ENCODE measurements around the gene LSM7.

The LSM7 gene
- total RNA-seq: 27.8 to 40.0 reads per million in 2 donors

DNA sequence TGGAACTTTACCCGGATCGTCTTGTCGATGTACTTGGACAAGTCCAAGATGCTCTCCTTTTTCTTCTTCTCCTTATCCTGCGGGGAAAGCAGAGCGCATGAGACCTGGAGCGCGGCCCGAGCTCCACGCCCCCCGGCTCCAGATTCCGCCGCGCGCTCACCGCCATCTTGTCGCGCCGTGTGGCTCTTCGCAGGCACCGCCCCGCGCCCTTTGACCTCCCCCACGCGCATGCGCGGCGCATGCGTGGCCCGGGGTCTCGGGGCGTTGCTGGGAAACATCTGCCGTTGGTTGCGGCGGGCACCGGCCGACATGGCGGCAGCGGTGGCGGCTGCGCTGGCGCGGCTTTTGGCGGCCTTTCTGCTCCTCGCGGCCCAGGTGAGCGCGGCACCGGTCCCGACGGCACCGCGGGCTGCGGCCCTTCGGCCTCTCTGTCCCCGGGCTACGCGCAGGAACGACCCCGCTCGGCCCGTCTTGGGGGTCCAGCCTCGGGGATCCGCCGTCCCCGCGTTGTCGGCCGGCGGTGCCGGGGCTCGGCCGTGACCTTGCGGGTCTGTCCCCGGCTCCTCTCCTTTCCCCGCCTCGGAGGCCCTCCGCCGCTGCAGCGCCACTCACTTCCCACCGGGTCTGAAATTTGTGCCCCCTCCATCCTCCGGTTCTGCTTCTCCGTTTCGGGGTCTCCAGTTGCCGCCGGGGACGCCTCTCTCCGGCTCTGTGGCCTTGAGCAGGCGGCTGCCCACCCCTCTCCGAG is at the start of gene LSM7, which contains the start of gene SPPL2B:
Gene LSM7 (minus strand): TSS at position 186 of the 748 bp plus-strand sequence. CDS start 20 bp downstream, at position 166.
Gene SPPL2B (plus strand): TSS at position 284 of the 748 bp plus-strand sequence. CDS start 26 bp downstream, at position 310.
- peak; percentile 89 for DNase-seq

GRCh38 chr19:2376784-2377519 is 48.6 kb upstream of the LSM7 start:
- no peak for DNase-seq

DNA sequence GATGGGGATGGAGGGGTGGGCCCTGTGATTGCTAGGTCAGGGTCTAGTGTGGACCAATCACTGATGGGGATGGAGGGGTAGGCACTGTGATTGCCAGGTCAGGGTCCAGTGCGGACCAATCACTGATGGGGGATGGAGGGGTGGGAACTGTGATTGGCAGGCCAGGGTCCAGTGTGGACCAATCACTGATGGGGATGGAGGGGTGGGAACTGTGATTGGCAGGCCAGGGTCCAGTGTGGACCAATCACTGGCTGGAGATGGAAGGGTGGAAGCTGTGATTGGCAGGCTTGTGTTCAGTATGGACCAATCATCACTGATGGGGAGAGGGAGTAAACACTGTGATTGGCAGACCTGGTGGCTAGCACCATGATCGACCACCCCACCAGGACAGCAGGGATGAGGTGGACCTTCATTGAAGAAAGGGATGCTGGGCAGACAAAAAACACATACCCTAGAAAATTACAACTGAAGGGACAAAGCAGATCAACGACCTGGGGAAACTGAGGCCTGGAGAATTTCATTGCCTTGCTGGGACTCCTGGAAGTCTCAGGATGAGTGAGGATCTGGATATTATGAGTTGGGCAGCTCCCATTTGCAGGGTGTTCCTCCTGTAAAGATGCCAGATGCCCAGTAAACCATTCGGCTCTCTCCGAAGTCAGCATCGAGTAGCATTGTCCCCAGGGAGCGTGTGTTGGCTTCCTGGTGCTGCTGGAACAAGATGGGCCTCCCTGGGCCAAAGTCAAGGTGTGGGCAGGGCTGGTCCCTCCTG is 47.2 kb upstream of the LSM7 start:
- DNase-seq: no peak

DNA sequence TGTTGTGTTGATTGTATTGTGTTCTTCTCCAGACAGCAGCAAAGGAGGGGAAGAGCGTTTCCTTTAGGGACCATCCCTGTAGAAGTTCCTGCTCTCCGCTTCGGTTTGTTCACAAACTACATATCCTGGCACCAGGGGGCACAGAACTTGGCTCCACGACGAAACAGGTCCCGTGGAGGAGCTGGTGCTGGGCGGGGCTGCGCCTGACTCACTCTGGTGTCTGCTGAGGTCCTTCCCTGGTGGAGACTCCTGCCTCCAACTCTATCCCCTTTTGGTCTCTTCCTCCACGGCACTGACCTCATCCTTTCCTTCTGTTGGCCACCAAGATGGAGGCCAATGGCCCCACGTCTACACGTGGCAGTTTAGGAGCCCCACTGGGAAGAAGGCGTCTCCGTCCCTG is 46.4 kb upstream of the LSM7 start:
- DNase-seq: no peak

- no peak for DNase-seq
Observed at GRCh38 chr19:2372076-2372612, 43.8 kb upstream of the LSM7 start.

DNA sequence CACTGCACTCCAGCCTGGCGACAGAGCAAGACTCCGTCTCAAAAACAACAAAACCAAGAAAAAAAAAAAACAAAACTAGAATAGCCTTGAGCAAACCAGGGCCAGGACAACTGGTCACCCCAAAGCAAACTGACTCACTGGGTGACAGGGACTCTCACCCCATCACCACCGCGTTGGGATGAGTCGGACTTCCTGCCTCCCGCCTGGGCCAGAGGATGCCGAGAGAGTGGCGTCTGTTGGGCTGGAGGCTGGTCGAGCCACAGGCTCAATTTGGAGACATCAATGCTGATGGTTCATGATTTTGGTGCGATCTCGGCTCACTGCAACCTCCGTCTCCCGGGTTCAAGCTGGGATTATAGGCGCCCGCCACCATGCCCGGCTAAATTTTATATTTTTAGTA is 43.3 kb upstream of the LSM7 start:
- DNase-seq: no peak

- no peak for DNase-seq
Observed at GRCh38 chr19:2365201-2365970, 37.0 kb upstream of the LSM7 start.

DNA sequence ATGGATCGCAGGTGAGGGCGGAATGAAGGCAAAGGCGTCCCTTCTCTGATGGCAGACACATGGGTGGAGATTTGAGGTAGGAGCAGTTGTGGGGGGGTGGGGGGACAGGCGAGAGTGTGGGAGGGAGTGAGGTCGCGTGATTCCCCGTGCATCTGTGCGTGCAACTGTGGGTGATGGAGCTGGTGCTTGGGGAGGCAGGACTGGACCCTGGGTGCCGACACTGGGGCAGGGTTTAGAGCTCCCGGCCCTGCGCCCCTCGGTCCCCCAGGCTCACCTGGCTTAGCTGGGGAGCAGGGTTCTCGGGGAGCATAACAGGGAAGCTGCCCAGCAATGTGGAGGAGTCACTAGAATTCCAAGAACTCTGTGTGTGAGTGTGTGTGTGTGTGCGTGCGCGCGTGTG is 35.0 kb upstream of the LSM7 start:
- no peak for DNase-seq

GRCh38 chr19:2362970-2363300 is 34.5 kb upstream of the LSM7 start:
- DNase-seq: no peak

- DNase-seq: no peak
Observed at GRCh38 chr19:2362046-2362969, 33.9 kb upstream of the LSM7 start.

- no peak for DNase-seq
Observed at GRCh38 chr19:2361246-2362045, 33.1 kb upstream of the LSM7 start.

DNA sequence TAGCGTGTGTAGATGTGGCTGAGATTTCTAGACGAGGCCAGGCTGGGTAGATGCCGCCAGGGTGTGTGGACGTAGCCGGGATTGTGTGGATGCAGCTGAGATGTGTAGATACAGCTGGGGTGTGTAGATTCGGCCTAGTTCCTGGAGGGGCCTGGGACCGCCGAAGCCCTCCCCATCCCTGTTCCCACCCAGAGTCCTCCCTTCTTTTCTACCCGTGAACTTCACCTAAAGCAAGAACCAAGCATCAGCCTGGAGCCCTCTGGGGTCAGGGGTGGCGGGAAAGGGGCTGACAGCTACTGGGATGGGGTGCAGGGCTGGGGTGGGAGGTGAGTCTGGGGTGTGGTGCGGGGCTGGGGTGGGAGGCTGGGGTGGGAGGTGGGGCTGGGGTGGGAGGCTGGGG is 32.4 kb upstream of the LSM7 start:
- no peak for DNase-seq

DNA sequence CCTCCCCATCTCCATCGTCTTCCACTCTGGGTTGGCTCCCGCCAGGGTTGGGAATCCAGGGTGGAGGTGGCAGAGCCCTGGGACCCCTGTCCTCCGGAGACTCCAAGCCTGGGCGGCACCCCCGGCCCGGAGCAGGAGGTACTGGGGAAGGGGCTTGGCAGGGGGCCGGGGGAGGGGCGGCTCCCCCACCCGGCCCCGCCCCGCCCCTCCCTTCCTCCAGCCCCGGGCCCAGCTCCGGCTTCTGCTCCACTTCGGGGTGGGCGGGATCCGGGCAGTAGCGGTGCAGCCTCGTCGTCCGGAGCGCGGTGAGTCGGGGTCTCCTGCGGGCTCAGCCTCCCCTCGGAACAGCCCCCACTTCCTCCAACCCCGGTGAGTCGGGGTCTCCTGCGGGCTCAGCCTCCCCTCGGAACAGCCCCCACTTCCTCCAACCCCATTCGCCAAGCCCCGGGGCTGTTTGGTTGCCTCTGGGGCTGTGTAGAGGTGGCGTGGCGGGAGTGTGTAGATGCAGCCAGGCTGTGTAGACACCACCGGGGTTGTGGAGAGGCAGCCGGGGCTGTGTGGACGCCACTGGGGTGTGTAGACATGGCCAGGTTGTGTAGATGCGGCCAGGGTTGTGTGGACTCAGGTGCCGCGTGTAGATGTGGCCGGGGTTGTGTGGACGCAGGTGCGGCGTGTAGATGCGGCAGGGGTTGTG is 31.8 kb upstream of the LSM7 start, which contains the start of gene TMPRSS9:
Gene TMPRSS9 (plus strand): TSS at position 274 of the 694 bp plus-strand sequence. CDS start 29,521 bp downstream, outside the sequence.
- DNase-seq: no peak

- DNase-seq: no peak
Observed at GRCh38 chr19:2358548-2359173, 30.3 kb upstream of the LSM7 start.

GRCh38 chr19:2357279-2358206 is 29.2 kb upstream of the LSM7 start:
- no peak for DNase-seq

GRCh38 chr19:2356036-2356646 is 27.8 kb upstream of the LSM7 start:
- no peak for DNase-seq
